ENCODE measurements around the gene ANKS1B. TPM values are rescaled to one million over a fixed set of nuclear protein-coding genes. Genes with fewer than 3 reads are reported as not detected.

The ANKS1B gene
- total and polyA plus RNA-seq, 10 of the 15 experiments (the other 5 are each of a cell fraction or from before 2014, with no cell fraction given), result 0.16 to 1.3 (median 0.82) TPM; not detected in 7

DNA sequence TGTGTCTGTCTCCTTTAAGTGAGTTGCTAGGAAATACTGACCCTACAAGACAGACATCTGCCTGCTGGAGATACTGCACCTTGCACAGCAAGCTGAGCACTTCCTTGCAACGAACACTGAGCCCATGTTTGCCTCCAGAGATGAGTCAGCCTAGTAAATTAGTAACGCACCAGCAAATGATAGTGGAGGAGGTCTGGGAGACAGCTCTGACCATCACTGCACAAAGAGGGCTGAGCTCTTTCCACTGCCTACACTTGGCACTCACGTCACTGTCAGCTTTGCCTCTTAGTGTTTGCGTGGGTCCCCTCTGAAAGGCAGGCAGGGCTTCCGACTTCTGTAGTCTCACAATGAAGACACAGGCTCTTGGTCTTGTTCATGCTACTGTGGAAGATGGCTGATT lies 1230.6 kb downstream of the ANKS1B start (continued):
- TF ChIP-seq, protein P1, sequence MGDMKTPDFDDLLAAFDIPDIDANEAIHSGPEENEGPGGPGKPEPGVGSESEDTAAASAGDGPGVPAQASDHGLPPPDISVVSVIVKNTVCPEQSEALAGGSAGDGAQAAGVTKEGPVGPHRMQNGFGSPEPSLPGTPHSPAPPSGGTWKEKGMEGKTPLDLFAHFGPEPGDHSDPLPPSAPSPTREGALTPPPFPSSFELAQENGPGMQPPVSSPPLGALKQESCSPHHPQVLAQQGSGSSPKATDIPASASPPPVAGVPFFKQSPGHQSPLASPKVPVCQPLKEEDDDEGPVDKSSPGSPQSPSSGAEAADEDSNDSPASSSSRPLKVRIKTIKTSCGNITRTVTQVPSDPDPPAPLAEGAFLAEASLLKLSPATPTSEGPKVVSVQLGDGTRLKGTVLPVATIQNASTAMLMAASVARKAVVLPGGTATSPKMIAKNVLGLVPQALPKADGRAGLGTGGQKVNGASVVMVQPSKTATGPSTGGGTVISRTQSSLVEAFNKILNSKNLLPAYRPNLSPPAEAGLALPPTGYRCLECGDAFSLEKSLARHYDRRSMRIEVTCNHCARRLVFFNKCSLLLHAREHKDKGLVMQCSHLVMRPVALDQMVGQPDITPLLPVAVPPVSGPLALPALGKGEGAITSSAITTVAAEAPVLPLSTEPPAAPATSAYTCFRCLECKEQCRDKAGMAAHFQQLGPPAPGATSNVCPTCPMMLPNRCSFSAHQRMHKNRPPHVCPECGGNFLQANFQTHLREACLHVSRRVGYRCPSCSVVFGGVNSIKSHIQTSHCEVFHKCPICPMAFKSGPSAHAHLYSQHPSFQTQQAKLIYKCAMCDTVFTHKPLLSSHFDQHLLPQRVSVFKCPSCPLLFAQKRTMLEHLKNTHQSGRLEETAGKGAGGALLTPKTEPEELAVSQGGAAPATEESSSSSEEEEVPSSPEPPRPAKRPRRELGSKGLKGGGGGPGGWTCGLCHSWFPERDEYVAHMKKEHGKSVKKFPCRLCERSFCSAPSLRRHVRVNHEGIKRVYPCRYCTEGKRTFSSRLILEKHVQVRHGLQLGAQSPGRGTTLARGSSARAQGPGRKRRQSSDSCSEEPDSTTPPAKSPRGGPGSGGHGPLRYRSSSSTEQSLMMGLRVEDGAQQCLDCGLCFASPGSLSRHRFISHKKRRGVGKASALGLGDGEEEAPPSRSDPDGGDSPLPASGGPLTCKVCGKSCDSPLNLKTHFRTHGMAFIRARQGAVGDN (IDR thresholded peaks at IDR 0.05), result peak; percentile 56; the same call in 1 of the 2 replicates
- TF ChIP-seq BCL11A (IDR thresholded peaks at IDR 0.05; ENCODE audit: low read depth, low read length) (peak; percentile 37; the same call in 1 of the 2 replicates), SRF (IDR thresholded peaks at IDR 0.05; ENCODE audit: low read depth in 2 of 2, low read length in 2 of 2) (peak in 1 of 2 experiments; percentile 58; a peak in 1 of 4 replicates), CREM (IDR thresholded peaks at IDR 0.05; ENCODE audit: low read depth) (0 out of 2 replicates have a peak, but pooled peaks have one; percentile 14), EED (IDR thresholded peaks at IDR 0.05; ENCODE audit: low read depth) (0 out of 2 replicates have a peak, but pooled peaks have one; percentile 30), YY1 (IDR thresholded peaks at IDR 0.05; ENCODE audit: low read depth, low read length) (0 out of 2 replicates have a peak, but pooled peaks have one; percentile 23), EP300 (IDR thresholded peaks at IDR 0.05; ENCODE audit: borderline replicate concordance in 1 of 2, control insufficient read depth in 1 of 2, low read depth in 2 of 2, low read length in 2 of 2) (peak; percentile 68 to 69; a peak in 3 of 4 replicates), RBBP5 (conservative IDR thresholded peaks at IDR 0.05) (no peak), JUNB (IDR thresholded peaks at IDR 0.05) (peak; percentile 48), NFYB (IDR thresholded peaks at IDR 0.05; ENCODE audit: insufficient read depth, low read depth, low read length) (0 out of 2 replicates have a peak, but pooled peaks have one; percentile 15), HDGF (IDR thresholded peaks at IDR 0.05) (0 out of 2 replicates have a peak, but pooled peaks have one; percentile 33), KLF5 (IDR thresholded peaks at IDR 0.05; ENCODE audit: partially characterized antibody) (peak; percentile 40), HDAC6 (IDR thresholded peaks at IDR 0.05; ENCODE audit: unreplicated experiment) (no peak), BACH1 (IDR thresholded peaks at IDR 0.05; ENCODE audit: borderline replicate concordance) (peak; percentile 60; the same call in 1 of the 2 replicates), SREBF1 (IDR thresholded peaks at IDR 0.05; ENCODE audit: low read length) (no peak), MTA2 (IDR thresholded peaks at IDR 0.05; ENCODE audit: low read depth) (peak; percentile 80), WRNIP1 (IDR thresholded peaks at IDR 0.05; ENCODE audit: borderline replicate concordance, low read depth, low read length) (no peak), CEBPB (IDR thresholded peaks at IDR 0.05; ENCODE audit: borderline replicate concordance in 1 of 2, low read depth in 2 of 2, low read length in 2 of 2) (no peak), RELA (IDR thresholded peaks at IDR 0.05; ENCODE audit: borderline replicate concordance, partially characterized antibody) (no peak), STAT3 (IDR thresholded peaks at IDR 0.05; ENCODE audit: low read depth, low read length) (0 out of 2 replicates have a peak, but pooled peaks have one; percentile 46), ATF7 (IDR thresholded peaks at IDR 0.05; ENCODE audit: low read depth) (peak; percentile 87), BHLHE40 (IDR thresholded peaks at IDR 0.05; ENCODE audit: borderline replicate concordance in 1 of 2, low read depth in 2 of 2, low read length in 1 of 2) (peak; percentile 42 to 46; a peak in 1 of 4 replicates), SPI1 (IDR thresholded peaks at IDR 0.05; ENCODE audit: borderline replicate concordance, insufficient read depth, low read depth, low read length) (peak; percentile 68; the same call in 1 of the 2 replicates), NFXL1 (IDR thresholded peaks at IDR 0.05; ENCODE audit: borderline replicate concordance) (no peak), IKZF2 (IDR thresholded peaks at IDR 0.05) (peak; percentile 48 to 61; a peak in 2 of 4 replicates)
- TF ChIP-seq, protein P2, sequence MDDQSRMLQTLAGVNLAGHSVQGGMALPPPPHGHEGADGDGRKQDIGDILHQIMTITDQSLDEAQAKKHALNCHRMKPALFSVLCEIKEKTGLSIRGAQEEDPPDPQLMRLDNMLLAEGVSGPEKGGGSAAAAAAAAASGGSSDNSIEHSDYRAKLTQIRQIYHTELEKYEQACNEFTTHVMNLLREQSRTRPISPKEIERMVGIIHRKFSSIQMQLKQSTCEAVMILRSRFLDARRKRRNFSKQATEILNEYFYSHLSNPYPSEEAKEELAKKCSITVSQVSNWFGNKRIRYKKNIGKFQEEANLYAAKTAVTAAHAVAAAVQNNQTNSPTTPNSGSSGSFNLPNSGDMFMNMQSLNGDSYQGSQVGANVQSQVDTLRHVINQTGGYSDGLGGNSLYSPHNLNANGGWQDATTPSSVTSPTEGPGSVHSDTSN (IDR thresholded peaks at IDR 0.05; ENCODE audit: insufficient replicate concordance, low read depth, low read length), result peak; percentile 49
